ENCODE measurements around the gene CORIN.
A peak's percentile ranks its signal among the peaks of the same experiment; 100 is the strongest.

Gene CORIN, protein sequence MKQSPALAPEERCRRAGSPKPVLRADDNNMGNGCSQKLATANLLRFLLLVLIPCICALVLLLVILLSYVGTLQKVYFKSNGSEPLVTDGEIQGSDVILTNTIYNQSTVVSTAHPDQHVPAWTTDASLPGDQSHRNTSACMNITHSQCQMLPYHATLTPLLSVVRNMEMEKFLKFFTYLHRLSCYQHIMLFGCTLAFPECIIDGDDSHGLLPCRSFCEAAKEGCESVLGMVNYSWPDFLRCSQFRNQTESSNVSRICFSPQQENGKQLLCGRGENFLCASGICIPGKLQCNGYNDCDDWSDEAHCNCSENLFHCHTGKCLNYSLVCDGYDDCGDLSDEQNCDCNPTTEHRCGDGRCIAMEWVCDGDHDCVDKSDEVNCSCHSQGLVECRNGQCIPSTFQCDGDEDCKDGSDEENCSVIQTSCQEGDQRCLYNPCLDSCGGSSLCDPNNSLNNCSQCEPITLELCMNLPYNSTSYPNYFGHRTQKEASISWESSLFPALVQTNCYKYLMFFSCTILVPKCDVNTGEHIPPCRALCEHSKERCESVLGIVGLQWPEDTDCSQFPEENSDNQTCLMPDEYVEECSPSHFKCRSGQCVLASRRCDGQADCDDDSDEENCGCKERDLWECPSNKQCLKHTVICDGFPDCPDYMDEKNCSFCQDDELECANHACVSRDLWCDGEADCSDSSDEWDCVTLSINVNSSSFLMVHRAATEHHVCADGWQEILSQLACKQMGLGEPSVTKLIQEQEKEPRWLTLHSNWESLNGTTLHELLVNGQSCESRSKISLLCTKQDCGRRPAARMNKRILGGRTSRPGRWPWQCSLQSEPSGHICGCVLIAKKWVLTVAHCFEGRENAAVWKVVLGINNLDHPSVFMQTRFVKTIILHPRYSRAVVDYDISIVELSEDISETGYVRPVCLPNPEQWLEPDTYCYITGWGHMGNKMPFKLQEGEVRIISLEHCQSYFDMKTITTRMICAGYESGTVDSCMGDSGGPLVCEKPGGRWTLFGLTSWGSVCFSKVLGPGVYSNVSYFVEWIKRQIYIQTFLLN

DNA sequence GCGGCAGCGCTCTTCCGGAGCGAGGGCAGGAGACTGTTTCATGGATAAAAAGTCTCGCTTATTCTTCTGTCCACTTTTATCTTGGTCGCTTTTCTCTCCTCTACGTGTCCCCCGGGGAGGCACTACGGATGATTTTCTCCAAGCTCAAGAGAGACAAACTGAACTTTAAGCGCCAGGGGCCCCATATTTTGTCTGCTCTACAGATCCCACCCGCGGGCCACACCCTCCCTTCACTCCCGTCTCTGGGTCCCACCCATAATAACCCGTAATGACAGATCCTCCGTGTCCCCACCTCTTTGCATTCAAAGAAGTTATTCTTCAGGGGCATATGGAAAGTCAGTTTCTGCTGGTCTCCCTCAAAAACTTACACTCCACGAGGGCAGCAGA lies at the start of gene CORIN:
TSS of gene CORIN (minus strand) at position 160 of the 387 bp plus-strand sequence. CDS start at position 42, 118 bp downstream.
- no peak for DNase-seq (ENCODE audit: low read depth)

DNA sequence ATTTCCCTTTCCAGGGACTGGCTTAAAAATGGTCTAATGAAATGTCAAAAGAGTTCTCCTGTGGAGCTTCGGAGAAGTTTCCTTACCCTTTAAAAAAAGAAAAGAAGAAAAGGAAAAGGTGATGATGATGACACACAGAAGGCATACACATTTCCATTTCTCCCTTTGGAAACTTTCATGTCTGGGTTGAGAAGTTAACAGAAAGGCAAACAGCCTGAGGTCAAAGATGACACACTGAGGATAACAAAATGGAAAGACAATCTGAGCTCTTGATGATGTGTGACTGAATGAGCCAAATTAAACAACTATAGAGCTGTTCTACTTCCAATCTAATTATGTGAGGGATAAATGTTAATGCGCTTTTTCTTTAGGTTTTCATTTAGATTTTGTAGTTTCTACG lies 44.4 kb upstream of the CORIN start:
- no peak for DNase-seq (ENCODE audit: low read depth)

DNA sequence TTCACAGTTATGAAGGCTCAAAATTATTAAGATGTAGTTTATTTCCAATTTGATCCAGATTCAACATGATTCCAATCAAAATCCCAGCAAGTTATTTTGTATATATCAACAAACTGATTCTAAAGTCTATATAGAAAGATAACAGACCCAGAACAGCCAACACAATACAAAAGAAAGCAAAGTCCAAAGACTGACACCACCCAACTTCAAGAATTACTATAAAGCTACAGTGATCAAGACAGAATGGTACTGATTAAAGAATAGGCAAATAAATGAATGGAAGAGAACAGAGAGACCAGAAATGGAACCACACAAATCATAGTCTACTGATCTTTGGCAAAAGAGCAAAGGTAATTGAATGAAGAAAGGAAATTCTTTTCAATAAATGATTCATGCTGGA lies 41.6 kb upstream of the CORIN start:
- DNase-seq (ENCODE audit: low read depth), result no peak

DNA sequence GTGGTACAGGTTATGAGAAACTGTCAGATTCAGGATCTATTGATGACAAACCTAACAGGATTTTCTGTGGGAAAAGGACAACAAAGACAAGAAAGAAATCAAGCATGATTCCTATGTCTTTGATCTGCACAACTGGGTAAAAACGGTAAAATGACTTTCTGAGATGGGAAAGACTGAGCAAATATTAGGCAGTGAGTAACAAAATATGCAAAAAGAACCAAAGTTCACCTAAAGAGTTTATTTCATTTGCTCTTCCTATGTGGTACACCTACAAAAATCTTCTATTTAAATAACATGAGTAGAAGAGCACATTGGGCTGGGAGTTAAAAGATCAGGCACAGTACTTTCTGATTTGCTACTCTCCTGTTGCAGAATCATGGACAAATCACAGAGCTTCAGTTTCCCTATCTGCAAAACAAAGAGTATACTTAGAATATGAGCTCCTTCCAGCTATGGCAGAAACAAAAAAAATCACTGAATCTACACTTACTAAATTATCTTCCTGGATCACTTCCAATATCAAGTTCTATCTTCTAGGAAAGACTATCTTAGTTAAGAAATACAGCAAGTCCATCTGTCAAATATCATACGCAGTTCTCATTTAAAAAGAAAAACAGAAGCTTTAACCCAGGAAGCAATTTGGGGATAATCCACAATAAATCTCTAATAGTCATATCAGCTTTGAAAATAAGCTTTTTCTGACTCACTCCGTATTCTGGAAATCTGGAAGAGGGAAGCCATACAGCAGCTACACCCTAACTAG lies 39.1 kb upstream of the CORIN start:
- no peak for DNase-seq (ENCODE audit: low read depth)

DNA sequence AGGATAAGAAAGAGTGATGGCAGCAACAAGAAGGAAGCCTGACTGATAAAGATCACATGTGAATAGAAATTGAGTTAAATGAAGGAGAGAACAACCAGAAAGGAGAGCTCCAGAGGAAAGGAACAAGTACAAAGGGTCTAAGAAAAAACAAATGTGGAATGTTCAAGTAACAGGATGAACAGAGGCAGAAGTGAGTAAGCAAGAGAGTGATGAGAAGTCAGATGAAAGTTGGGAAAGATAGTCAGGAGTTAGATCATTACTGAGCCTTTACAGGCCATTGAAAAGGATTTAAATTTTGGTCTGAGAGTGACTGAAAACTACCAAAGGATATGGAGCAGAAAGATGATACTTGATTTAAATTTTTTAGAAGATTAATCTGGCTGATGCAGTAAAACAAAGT lies 38.4 kb upstream of the CORIN start:
- no peak for DNase-seq (ENCODE audit: low read depth)

DNA sequence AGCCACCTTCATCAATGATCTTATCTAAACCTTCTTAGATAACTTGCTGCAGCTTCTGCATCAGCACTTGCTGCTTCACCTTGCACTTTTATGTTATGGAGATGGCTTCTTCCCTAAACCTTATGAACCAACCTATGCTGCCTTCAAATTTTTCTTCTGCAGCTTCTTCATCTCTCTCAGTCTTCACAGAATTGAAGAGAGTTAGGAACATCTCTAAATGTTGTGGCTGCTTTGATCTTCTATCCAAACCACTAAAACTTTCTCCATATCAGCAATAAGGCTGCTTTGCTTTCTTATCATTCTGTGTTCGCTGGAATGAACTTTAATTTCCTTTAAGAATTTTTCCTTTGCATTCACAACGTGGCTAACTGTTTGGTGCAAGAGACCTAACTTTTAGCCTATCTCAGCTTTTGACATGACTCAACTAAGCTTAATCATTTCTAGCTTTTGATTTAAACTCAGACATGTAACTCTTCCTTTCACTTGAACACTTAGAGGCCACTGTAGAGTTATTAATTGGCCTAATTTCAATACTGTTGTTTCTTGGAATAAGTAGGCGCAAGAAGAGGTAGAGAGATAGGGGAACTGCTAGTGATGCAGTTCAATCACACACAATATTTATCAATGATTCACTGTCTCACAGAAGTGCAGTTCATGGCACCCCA lies 36.1 kb upstream of the CORIN start:
- no peak for DNase-seq (ENCODE audit: low read depth)

DNA sequence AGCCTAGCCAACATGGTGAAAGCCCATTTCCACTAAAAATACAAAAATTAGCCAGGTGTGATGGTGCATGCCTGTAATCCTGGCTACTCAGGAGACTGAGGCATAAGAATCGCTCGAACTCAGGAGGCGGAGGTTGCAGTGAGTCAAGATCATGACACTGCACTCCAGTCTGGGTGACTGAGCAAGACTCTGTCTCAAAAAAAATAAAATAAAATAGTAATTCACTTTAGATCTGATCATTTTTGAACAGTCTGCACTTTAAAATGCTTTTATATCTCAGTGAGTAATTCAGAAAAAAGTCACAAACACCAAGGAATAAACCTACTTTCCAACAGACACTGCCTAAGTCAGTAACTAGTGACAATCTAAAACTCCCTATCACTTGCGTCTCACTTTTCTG lies 25.6 kb upstream of the CORIN start:
- DNase-seq (ENCODE audit: low read depth), result no peak

DNA sequence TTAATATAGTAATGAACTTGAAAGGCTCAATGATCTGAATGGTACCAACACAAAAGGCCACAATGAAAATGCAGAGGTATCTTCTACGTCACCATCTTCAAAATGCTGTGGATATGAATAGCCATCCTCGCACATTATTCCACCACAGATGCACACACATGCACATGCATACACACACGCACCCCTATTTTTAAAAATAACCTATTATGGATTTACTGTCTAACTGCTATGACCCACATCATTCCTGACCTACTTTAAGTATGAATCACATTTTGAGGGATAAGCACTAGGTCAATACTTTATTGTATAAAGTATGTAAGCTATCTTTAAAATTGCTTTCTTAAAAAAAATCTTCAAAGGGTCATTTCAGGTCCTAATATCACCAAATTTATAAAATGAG lies 24.4 kb upstream of the CORIN start:
- DNase-seq (ENCODE audit: low read depth), result no peak

DNA sequence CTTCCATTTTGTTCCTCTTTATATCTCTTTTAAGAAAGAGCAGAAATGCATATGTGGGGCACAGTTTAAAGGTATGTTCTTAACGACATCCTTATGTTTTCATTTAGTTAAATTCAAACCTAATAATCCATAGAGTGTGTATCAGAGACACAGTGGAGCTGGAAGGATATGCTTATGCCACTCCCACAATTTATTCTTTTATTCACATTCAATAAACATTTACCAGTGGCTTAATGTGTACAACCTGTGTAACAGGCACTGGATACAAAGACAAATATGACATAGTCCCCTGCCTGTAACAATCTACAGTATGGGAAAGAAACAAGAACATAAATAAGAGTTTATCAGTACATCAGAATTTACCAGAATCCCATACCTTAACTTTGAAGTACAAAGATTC lies 22.4 kb upstream of the CORIN start:
- DNase-seq (ENCODE audit: low read depth), result no peak

DNA sequence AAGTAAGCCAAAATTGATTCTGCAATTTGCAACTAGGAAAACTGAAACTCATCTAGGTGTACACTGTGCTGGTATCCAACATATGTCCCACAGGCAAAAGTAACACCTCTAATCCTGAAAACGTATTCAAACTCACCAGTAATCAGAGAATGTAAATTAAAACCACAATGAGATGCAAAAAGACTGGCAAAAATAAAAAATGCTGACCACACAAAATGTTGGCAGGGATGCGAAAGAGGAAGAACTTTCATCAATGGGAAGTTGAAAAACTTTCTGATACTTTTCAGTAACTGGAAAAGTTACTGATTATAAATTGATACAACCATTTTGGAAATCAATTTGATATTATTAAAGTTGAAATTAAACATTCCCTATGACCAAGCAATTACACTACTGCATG lies 20.1 kb upstream of the CORIN start:
- DNase-seq (ENCODE audit: low read depth), result no peak

DNA sequence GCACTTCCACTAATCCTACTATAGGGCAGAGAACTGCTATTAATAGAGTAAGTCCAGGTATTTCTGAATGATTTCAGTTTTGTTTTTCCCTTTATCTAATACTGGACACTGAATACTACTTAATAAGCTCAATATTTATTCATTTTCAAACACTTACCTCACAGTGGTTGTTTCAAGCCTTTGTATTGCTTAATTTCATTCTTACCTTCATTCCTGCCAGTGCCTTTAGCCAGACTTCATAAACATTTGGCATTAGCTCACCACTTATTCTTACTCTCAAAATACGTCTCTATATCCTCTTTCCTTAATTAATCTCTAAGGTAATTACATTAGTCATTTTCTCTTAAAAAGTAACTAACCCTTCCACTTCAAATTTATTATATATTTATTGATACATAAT lies 18.8 kb upstream of the CORIN start:
- no peak for DNase-seq (ENCODE audit: low read depth)

DNA sequence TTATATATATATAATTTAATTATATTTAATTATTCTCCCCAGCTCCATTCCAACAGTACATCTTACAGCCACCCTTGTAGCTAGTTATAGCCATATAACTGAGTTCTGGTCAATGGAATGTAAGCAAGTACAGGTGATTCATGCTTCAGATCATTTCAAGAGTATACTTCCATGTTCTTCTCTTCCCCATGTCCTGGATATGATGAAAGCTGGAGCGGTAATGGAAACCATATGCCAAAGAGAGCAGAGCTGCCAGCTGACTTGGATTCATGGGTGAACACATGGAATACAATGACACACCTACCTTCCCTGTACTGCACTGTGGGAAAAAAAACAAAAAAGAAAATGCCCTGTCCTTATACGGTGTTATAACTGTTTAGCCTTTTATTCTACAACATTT lies 17.5 kb upstream of the CORIN start:
- no peak for DNase-seq (ENCODE audit: low read depth)

DNA sequence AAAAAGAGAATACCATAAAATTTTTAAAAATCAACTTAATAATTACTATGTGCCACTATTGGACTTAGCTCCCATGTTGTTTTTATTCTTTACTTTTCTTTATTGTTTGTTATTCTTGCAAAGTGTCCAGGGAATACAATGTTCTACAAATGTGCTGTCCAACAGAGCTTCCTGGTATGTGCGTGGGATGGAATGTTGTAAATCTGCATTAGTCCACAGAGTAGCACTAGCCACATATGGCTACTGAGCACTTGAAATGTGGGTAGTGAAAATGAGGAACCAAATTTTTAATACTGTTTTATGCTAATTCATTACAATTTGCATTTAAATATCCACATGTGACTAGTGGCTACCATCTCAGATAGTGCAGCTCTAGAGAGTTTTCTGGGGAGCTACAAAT lies 14.3 kb upstream of the CORIN start:
- DNase-seq (ENCODE audit: low read depth), result no peak

DNA sequence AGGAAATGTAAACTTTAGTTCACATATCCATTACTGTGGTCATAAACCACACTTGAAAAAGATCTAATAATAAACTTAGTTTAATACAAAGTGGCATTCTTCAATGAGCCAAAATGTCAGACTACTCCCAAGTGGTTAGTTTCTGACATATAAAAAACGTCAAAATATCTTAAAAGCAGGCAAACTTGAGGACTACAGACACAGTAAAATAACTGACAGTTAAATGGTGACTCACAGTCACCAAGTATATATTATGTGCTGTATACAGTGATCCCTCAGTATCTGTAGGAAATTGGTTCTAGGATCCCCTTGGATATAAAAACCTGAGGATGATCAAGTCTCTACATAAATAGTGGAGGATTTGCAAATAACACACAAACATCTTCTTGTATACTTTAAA lies 11.6 kb upstream of the CORIN start:
- no peak for DNase-seq (ENCODE audit: low read depth)

DNA sequence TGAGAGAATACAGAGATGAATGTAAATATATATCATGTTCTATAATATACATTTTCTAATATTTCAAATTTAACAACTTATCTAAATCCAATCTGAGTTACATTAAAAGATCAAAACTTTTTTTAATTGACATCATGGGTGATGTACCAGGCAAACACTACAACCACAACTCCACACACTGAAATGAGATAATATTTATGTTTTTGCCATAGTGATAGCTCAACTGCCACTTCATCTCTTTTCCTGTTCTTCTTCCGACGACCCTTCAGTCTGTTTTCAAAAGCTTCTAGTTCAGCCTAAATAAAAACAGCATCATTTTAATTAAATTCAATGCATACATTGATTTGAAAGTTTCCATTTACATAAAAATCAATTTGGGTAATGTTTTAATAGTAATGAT lies 10.2 kb upstream of the CORIN start:
- no peak for DNase-seq (ENCODE audit: low read depth)

DNA sequence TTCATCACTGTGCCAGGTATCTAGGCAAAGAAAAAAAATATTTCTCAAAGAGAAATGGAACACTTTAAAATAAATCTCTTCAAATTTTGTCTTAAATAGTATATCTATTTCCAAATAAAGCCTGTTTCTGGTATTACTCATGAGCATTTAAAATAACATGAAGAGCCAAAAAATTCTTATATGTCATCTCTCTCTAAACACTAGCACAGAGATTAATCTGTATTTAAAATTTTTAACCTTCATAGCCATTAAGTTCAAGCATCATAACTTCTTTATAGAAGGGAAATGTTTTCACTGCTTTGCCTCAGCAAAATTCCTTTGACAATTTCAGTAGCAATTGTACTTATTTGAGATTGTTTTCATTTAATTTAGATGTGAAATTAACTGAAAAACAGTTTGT lies 5.1 kb upstream of the CORIN start:
- no peak for DNase-seq (ENCODE audit: low read depth)

DNA sequence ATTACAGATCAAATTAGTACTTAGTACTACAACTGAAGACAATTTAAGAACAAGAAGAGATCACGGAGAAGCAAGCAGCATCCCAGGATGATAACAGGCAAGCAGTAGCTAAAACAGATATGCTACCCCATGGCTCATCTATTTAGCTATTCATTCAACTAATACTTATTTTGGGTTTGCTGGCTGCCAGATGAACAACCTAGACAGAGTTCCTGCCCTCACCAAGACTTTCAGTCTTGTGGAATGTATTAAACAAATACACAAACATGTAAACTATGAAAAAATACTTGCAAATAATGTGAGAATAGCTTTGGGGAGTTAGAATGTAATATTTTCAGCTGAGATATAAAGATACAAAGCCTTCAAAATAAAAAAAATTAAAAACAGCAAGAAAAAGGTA lies 2.4 kb upstream of the CORIN start:
- no peak for DNase-seq (ENCODE audit: low read depth)

DNA sequence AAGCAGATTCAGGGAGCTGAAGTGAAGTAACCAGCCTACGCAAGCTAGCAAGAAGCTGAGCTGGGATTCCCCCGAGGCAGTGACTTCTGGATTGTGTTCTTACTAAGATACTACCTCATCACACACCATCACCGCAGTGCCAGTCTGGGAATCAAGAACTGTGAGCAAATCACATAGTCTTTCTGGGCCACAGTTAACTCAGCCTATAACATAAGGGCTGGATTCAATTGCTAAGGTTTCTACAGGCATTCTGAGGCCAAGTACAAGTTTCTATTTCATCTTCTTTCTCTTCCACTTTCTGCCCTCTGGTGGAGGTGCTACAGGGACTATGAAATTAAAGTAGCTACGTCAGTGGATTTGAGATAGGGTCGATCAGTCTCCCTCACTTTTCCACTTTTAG lies 1.4 kb upstream of the CORIN start:
- no peak for DNase-seq (ENCODE audit: low read depth)

DNA sequence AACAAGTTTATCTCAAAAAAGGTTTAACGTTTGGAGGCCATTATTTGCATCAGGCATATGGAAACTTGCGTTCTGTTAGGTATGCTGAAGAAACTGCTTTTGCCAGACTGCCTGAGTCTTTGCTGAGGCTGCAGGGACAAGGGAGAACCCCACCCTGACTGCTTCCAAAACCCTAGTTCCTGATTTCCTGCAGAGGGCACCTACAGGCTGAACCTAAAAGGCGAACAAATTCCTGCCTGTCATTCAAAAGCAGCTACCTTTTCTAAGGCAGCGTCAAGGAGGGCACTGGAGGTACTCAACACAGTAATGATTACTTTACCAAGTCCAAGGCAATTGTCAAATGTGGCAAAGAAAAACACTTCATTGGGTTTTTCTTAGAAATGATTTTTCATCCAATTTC lies 578 bp upstream of the CORIN start:
- DNase-seq (ENCODE audit: low read depth), result no peak

DNA sequence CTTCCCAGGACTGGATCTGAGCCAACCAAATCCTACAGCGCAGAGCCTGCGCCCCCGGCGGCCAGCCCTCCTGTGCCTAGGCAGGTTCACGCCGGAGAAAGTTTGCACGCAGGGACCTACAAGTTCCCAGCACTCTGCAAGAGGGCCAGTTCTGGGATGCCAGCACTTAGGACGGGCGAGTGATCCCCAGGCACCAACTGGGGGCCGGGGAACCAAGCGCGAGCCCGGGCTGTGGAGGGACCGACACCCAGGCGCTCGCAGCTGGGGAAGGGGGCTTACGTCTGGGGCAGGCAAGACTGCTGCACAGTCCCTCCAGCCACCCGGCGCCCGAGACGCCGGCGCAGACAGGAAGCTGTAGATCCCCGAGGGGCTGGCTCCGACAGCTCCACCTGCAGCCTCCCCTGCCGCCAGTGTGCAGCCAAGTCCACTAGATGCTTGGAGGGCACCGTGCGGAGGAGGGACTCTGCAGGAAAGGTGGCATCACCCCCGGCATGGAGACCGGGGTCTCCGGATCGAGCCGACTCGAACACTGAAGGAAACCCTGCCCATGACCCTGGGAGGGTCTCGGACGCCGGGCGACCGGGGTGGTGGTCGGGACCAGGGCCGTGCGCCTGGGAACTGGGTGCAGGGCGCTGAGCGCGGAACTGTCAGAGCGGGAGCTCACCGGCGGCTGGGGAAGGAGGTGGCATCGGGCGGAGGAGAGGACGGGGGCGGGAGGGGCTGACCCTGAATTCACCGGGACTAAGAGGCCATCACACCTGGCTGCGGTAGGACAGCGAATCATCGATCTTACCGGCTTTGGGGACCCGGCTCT lies 566 bp downstream of the CORIN start:
- DNase-seq (ENCODE audit: low read depth), result no peak

DNA sequence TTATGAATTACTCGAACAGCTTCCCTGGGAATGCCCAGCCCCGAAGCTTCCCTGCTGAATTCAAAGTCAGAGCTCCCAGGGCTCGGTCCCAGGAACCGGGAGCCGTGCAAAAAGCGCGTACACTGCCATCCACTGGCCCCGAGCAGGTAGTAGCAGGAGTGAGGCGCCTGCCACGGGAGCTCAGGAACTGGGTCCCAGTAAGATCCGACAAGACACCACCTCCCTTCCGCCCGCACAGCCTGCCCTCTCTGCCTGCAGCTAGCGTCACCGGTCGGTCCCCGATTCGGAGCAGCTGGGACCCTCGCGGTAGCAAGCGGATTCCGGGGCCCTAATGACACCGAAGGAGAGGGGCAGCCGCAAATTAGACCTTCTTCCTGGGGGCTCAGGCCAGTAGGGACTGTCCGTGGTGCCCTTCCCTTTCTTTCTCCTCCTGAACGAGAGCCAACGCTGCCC lies 1.2 kb downstream of the CORIN start:
- DNase-seq (ENCODE audit: low read depth), result peak; percentile 16
